ENCODE measurements around the gene BRAF. TPM values are rescaled to one million over a fixed set of nuclear protein-coding genes. Genes with fewer than 3 reads are reported as not detected.

Gene BRAF
- total and polyA plus RNA-seq, 2 of the 8 experiments (the other 6 are each of a cell fraction or from before 2014, with no cell fraction given) = 11.4 to 32.6 TPM

GRCh38 chr7:140696024-140696679 lies 228.6 kb downstream of the BRAF start (continued):
- TF ChIP-seq E2F6 (IDR thresholded peaks at IDR 0.05) = peak; percentile 20; the same call in 1 of the 2 replicates
- no peak for TF ChIP-seq POLR2A (IDR thresholded peaks at IDR 0.05; ENCODE audit: control extremely low read depth in 1 of 2, low read depth in 2 of 2, low read length in 2 of 2)
- TF ChIP-seq POLR2AphosphoS5 (IDR thresholded peaks at IDR 0.05; ENCODE audit: low read depth, low read length) = no peak
